ENCODE data around the gene CLMN.

Gene CLMN, protein sequence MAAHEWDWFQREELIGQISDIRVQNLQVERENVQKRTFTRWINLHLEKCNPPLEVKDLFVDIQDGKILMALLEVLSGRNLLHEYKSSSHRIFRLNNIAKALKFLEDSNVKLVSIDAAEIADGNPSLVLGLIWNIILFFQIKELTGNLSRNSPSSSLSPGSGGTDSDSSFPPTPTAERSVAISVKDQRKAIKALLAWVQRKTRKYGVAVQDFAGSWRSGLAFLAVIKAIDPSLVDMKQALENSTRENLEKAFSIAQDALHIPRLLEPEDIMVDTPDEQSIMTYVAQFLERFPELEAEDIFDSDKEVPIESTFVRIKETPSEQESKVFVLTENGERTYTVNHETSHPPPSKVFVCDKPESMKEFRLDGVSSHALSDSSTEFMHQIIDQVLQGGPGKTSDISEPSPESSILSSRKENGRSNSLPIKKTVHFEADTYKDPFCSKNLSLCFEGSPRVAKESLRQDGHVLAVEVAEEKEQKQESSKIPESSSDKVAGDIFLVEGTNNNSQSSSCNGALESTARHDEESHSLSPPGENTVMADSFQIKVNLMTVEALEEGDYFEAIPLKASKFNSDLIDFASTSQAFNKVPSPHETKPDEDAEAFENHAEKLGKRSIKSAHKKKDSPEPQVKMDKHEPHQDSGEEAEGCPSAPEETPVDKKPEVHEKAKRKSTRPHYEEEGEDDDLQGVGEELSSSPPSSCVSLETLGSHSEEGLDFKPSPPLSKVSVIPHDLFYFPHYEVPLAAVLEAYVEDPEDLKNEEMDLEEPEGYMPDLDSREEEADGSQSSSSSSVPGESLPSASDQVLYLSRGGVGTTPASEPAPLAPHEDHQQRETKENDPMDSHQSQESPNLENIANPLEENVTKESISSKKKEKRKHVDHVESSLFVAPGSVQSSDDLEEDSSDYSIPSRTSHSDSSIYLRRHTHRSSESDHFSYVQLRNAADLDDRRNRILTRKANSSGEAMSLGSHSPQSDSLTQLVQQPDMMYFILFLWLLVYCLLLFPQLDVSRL

DNA sequence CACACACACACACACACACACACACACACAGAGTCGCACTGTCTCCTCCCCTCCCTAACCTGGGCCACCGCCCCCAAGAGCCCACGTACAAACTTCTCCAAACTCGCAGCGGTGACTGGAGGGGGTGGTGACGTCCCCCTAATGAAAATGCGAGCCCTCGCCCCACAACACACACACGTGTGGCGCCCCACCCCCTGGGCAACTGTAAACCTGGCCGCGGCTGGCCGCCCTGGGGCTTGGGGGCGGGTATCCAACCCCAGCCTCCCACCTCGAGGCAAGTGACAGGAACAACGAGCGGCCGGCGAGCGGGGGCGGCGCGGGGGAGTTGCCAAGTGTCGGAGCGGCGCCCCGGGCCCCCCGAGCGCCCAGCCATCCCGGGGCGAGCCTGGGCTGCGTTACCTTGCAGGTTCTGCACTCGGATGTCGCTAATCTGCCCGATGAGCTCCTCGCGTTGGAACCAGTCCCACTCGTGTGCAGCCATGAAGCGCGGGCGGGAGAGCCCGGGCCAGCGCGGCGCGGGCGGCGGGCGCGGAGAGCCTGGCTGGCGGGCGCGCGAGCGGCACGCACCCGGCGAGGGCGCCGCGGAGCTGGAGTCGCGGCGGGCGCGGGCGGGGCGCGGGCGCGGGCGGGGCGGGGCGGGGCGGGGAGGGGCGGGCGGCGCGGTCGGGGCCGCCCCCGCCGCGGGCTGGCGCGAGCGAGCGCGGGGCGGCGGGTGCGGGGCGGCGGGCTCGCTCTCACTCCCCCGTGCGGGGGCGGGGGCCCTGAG lies at the start of gene CLMN:
CLMN (minus strand) TSS at position 597 of the 766 bp plus-strand sequence; CDS start at position 481, 116 bp downstream.
- peak; percentile 10 to 15 for DNase-seq (ENCODE audit: low read depth in 2 of 2)

DNA sequence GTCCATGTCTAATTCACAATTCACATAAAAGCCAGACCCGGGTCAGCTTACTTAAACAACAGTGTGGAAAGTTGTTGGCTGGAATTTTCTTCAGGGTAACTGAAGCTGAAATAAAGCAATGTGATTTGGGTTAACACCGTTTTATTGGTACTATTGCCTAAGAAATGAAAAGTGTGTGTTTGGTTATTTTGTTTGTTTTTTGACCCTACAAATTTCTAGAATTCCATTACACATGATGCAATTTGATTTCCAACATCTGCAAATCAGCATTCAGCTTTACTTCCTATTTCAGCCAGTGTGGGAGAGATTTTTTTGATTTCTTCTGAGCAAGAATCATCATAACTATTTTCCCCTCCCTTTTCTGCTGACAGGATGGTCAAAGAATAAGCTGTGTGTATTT lies 45.7 kb upstream of the CLMN start:
- DNase-seq (ENCODE audit: low read depth in 2 of 2) = no peak

DNA sequence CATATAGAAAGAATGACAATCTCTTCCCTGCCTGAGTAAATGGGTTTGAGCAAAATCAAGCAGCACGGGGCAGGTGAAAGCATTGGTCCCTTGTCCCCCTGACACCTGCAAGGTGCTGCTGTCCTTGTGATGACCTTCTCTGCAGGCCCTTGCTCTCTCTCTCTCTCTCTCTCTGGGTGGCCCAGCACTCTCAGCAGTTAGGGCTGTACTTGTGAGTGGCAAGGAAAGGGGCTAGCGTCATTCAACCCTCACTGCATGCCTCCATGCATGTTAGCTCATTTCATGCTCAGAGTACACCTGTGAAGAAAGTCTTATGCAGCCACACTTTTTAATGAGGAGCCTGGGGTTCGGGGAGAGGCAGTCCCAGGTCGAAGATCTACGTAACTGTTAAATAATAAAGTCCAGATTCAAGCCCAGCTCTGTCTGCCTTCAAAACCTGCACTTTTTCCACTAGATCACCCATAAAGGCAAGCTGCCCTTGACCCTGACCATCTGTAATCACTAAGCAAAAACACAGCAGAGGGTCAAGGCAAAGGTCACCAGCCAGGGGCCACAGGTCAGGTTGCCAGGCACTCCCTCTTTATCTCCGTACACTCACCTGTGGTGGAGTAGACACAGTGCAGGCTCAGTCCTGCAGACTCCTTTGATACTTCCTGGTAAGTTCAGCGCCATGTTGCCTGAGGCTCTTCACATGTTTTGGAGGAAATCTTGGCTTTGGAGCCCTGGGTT lies 44.9 kb upstream of the CLMN start:
- no peak for DNase-seq (ENCODE audit: low read depth in 2 of 2)

DNA sequence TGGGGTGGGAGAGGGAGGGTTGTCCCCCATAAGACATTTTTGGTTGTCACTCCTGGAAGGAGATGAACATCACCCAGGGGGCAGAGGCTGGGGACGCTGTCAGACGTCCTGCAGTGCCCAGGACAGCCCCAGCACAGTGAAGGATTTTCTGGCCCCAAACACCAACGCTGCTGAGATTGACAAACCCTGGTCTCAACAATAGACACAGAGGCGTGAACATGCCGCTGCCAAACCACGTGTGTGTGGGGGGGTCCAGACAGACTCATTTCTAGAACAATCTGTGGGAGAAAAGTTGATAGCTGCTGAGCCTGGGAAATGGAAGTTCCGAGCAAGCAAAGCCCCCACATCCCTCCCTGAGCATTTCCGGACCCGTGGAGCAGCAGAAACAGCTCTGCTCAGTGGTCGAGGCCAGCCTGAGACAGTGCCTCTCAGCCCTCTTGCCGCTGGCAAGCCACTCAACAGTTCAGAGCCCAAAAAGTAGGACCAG lies 43.8 kb upstream of the CLMN start:
- DNase-seq (ENCODE audit: low read depth in 2 of 2) = no peak

DNA sequence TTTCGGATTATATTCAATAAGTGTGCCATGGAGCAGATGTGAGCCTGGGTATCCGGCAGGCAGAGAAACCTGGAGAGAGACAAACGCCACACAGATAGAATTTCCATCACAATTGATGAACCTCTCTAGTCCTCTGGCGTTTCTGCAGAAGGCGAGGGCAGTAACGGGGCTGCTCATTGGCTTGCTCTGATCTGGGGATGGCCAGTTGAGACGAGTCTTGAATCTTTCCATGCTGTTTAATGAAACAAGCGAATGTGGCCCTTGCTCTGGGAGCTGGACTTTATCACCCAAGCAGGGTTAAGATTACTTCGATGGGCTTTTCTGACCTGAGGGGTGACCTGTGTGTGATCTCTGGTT lies 42.4 kb upstream of the CLMN start:
- no peak for DNase-seq (ENCODE audit: low read depth in 2 of 2)

DNA sequence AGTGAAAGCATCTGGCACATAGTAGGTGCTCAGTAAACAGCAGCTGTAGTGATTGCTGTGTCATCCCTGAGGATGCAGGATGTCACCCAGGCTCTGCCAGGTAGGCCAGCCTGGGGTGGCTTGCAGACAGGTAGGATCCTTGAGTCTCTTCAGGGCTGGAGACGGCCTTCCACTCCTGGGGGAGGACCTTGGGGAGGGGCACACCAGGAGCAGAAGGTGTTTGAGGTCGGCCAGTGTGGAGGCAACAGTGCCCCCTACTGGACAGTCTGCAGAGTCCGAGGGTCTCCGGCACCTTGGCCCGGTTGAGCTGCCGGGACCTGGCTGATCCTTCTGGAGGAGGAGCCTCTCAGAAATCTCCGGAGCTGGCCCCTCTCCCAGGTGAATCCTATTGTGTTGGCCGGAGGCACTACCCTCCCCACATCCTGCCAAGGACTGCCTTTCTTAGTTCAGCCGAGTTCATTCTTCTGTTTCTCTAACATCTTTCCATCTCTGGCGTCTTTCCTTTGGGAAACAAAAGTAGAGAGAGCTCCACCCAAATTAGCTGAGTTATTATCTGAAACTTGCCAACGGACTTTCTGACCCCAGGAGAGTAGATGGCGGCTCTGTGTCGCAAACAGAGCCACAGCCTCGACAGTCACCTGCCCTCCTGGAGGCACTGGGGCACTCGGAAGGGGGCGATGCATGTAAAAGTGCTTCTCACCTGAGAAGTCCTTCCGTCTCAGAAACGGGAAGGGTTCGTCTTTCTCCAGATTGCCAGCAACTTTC lies 41.8 kb upstream of the CLMN start:
- DNase-seq (ENCODE audit: low read depth in 2 of 2) = no peak

DNA sequence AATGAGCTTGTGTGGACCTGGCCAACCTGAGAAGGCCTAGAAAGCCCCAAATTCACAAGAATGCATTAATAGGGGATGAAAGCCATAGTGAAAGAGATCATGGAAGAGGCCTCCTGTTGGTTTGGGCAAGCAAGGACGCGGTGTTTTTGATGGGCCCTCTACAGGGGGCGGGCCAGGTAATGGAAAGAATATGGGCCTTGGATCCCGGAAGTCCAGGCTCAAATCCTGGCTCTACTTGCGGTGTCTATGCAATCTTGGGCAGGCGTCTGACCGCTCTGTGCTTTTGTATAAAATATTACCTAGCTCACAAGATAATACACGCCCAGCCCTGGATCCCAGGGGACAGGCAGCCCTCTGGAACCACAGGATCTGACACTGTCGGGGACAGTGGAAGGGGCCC lies 41.1 kb upstream of the CLMN start:
- DNase-seq (ENCODE audit: low read depth in 2 of 2) = no peak

DNA sequence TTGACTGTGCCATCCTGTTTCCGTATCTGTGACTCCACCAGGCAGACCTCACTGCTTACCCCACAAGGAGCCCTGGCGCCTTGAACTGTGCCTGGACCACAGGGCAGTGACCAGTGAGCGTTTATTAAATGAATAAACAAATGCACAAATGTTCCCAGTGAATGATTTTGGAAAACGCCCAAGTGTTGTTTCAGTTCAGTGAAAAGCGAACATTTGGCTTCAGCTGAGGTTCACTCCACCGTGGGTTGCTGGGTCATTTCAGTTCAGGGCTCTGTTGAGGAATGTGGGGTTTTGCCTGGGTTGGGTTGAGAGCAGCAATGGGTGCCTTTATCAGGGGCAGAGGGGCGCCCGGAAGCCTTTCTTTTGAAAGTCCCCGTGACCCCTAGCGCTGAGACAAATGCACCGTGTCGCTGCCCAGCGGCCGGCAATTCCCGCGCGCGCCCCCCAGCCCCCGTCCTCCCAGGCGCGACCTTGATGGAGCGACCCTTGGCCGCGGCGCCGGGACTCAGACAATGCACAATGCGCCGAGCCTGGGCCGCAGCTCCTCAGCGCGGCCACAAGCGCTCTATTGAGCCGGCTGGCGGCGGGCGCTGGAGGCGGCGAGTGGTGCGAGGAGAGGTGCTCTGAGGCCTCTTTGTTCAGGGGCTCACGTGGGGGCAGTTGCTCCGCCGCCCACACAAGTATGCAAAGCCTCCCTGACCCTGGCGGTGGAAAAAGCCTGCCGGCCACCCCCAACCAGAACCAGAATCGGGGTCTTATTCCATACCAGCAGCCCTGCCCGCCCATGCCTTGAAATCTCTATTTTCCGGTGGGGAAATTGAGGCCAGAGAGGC lies 40.5 kb upstream of the CLMN start:
- no peak for DNase-seq (ENCODE audit: low read depth in 2 of 2)

DNA sequence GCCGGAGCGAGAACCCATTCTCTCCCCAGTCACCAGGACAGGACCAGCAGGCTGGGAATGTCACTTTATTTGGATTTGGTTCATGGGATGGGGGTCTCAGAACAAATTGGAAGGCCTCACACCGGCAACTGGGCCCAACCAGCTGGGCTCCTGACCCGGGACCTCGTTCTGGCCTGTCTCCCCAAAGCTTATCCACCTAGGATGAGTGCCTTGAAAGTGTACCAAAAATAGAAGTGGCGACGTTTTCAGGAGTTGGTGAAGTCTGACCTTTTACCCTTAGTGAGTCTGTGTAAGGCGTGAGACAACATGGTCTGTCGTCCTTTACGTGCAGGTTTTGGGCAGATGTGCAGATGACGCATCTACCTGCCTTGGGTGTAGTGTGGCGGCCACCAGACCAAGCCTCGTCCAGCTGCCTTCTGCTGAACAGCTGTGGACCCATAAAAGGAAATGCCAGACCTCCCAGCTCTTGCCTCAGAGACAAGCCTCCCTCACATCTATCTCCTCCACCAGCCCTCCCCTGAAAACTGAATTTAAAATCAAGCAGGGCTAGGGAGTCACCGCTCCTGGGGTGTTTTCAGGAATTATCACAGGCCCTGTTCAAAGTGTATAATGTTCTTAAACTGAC lies 36.6 kb upstream of the CLMN start:
- no peak for DNase-seq (ENCODE audit: low read depth in 2 of 2)

DNA sequence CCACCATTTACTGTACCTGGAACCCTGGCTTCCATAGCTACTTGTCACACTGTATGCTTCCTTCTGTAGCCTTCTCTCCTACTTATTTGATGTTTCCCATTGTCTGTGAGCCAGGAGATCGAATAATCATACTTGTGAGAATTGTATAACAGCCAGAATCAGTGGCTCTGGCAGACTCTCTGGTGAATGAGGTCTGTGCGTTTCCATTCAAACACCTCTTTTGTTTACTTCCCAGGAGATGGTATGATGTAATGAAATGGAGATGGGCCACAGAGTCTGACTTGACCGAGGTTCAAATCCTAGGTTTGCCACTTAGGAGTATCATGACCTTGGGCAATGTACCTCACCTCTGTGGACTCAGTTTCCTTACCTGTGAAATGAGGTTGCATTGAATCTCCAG lies 35.7 kb upstream of the CLMN start:
- DNase-seq (ENCODE audit: low read depth in 2 of 2) = no peak

DNA sequence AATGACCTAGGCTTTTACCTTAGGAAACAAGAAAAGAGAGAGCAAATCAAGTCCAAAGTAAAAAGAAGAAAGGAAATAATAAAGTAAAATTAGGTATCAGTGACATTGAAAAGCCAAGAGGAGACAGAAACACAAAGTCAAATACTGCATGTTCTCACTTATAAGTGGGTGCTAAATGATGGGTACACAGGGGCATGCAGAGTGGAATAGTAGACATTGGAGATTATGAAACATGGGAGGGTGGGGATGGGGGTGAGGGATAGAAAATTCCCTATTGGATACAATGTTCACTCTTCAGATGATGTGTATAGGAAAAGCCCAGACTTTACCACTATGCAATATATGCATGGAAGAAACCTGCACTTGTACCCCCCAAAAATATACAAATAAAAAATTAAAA lies 35.1 kb upstream of the CLMN start:
- DNase-seq (ENCODE audit: low read depth in 2 of 2) = no peak

DNA sequence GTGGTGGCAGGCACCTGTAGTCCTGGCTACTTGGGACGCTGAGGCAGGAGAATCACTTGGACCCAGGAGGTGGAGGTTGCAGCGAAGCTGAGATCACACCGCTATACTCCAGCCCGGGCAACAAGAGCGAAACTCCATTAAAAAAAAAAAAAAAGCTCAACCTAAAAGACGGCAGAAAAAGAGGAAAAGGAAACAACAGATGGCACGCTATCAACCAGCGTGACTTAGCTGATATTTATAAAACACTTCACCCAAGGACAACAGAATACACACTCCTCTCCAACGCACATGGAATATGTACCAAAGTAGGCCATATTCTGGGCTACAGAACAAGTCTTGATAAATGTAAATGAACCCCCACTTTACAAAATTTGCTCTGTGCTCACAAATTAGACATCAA lies 34.0 kb upstream of the CLMN start:
- DNase-seq (ENCODE audit: low read depth in 2 of 2) = no peak

DNA sequence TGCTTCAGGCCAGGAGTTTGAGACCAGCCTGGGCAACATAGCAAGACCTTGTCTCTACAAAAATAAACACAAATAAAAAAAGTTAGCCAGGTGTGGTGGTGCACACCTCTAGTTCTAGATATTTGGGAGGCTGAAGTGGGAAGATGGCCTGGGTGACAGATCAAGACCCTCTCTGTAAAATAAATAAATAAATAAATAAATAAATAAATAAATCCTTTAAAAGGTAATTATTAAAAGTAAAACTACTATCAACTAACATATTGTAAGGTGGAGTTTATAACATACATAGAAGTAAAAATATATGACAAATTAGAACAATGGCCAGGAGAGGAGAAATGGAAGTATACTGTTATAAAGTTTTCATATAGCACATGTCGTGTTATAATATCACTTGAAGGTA lies 33.3 kb upstream of the CLMN start:
- DNase-seq (ENCODE audit: low read depth in 2 of 2) = no peak

DNA sequence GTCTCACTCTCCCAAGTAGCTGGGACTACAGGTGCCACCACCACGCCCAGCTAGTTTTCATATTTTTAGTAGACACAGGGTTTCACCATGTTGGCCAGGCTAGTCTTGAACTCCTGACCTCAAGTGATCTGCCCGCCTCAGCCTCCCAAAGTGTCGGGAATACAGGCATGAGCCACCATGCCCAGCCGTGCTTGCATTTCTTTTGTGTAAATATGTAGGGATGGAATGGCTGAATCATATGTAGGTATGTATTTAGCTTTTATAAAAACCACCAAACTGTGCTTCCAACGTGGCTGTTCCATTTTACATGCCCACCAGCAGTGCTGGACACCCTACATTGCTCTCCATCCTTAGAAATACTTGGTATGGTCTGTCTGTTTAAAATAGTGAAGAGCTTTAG lies 32.8 kb upstream of the CLMN start:
- no peak for DNase-seq (ENCODE audit: low read depth in 2 of 2)

DNA sequence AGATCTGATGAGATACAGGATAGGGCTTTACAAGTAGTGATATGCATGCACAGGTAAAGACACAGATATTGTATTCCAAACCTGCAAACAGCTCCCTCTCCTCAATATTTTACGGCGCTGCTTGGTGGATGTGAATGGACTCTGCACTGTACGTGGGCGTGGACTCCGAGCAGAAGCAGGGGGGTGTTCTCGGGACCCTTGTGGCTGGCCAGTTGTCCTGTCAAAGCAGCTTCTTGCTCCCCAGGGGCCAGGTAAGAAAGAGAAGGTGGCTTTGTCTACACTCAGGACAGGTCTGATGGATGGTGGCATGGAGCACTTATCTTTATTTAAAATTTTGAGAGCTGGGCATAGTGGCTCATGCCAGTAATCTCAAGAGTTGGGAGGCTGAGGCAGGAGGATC lies 29.5 kb upstream of the CLMN start:
- DNase-seq (ENCODE audit: low read depth in 2 of 2) = no peak

DNA sequence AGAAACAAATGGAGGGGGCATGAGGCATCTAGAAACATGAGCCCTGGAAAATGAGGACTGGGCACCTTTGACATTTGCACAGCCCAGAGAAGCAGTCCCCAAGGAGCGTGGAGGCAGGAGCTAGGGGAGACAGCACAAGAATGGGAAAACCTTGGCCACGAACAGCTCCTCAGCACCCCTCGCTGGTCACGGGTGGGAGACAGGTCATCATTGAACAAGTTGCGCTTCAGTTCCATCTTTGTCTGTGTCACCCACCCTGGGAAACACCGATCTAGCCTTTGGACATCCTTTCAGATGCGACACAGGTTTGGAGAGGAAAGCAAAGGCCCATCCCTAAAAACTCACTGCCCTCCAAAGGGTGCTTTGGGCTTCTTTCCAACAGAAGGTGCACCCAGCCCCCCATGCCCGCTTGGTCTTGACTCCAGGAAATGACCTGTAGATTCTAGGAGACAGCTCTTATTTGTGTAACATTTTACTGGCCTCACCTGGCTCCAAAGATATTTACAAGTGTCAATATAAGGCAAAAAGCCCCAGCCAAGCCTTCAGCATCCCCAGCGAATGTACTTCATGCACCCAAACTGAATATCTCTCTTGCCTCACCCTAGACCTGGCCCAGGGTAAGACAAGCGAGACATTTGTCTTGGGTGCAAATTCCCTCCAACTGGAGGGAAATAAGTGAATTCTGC lies 28.8 kb upstream of the CLMN start:
- no peak for DNase-seq (ENCODE audit: low read depth in 2 of 2)

DNA sequence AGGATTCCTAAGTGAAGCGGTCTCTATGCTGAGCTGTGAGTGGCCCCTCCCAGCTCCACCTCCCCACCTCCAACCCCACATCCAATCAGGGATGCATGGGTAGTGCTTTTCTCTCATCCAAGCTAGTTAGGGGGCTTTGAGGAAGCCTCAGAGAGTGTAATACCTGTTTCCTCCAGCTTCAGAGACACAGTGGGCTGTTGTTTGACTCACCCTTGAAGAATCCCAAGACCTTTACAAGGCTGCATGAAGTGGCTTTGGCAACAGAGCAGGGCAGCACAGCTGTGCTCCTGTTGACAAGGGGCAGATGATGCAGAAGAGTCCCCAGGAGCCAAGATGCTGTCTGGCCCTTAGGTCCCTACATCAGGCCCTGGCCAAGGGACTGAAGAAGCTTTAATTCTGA lies 27.1 kb upstream of the CLMN start:
- DNase-seq (ENCODE audit: low read depth in 2 of 2) = no peak

DNA sequence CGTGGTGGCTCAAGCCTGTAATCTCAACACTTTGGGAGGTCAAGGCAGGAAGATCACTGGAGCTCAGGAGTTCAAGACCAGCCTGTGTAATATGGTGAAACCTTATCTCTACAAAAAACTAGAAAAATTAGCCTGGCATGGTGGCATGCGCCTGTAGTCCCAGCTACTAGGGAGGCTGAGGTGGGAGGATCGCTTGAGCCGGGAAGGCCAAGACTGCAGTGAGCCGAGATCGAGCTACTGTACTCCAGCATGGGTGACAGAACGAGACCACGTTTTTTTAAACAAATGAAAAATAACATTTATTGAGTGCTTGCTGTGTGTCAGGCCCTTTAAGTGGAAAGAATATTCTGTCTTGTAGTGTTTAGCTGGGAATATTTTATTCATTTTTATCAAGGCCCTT lies 26.6 kb upstream of the CLMN start:
- no peak for DNase-seq (ENCODE audit: low read depth in 2 of 2)

DNA sequence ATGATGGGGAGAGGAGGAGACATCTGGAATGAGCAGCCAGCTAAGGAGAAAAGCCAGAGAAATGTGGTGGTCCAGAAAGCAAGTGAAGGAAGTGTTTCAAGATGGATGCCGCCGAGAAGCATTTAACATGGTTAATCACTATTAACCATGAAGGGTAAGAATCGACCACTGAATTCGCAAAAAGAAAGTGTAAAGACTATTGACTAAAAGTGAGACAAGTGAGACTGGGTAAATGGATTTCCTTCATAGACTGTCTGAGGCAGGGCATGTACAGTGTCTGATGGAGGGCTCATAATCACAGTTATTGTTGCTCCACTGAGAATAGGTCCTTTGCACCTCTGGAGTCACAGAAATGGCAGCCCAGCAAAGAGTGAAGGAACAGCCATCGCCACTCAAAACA lies 25.3 kb upstream of the CLMN start:
- DNase-seq (ENCODE audit: low read depth in 2 of 2) = no peak
